ENCODE results near the gene USP10. TPM values are rescaled to one million over a fixed set of nuclear protein-coding genes. Genes with fewer than 3 reads are reported as not detected.

Gene USP10
- total RNA-seq, 1 experiment from 2014 or later = 203 TPM

DNA sequence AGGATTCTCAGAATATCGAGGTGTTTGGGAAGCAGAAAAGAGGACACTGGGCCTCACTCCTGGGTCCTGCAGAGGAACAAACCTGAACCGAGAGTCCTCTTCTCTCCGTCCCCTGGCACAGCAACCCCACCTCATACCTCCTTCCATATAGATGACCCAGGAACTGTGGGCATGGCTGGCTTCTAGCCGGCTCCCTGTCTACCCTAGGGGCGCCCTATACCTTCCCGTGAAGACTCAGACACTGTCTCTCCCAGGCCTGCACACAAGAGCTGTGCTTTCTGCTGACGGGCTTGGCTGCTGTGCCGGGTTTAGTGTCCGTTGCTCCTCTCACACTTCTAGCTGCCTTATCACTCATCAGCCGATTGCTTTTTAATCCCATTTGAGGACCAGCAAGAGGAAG is 73.5 kb downstream of the USP10 start:
- Histone ChIP-seq H2AK5ac (ENCODE audit: insufficient read length, low read length) (no peak overlapping the region), H4K8ac (replicated peaks; ENCODE audit: insufficient read length, low read depth, low read length) (no peak overlapping the region), H4K20me1 (ENCODE audit: control insufficient read depth, insufficient read depth, insufficient read length) (no peaks in the 10 kb centered on the region), H3K23me2 (ENCODE audit: insufficient read length, low read depth, low read length, poor library complexity, severe bottlenecking) (no peaks in the 10 kb centered on the region), H3K23ac (ENCODE audit: insufficient read length, low read depth, low read length) (no peak overlapping the region), H3K4ac (ENCODE audit: low read depth, low read length) (no peak overlapping the region), H2BK15ac (ENCODE audit: low read depth, low read length) (no peak overlapping the region), H3K9ac (ENCODE audit: extremely low read depth, insufficient read length, low read length) (no peak overlapping the region), H3K56ac (ENCODE audit: insufficient read length, low read depth, low read length) (no peak overlapping the region), H4K5ac (ENCODE audit: insufficient read length, low read depth, low read length) (no peak overlapping the region), H3K79me2 (ENCODE audit: insufficient read depth, low read length) (no peaks in the 10 kb centered on the region), H2BK20ac (ENCODE audit: low read depth, low read length, poor library complexity, severe bottlenecking) (no peak overlapping the region), H3K18ac (ENCODE audit: insufficient read length, low read depth, low read length) (no peak overlapping the region), H3K14ac (ENCODE audit: insufficient read depth, low read length) (no peak overlapping the region), H4K91ac (ENCODE audit: insufficient read length, low read depth, low read length) (no peak overlapping the region), H2BK5ac (ENCODE audit: insufficient read length, low read length) (no peak overlapping the region), H2BK120ac (ENCODE audit: low read depth, low read length, poor library complexity, severe bottlenecking) (no peak overlapping the region), H3T11ph (ENCODE audit: low read length) (no peak overlapping the region), H2AFZ (ENCODE audit: low read length) (no peak overlapping the region), H3K4me1 (ENCODE audit: insufficient read depth, low read length) (no peaks in the 10 kb centered on the region), H3K4me2 (ENCODE audit: insufficient read depth, insufficient read length, low read length) (no peak overlapping the region), H3K79me1 (ENCODE audit: insufficient read depth, low read depth, low read length, poor library complexity, severe bottlenecking) (no peaks in the 10 kb centered on the region), H2BK12ac (ENCODE audit: insufficient read length, low read depth, low read length) (no peak overlapping the region), H3K9me3 (ENCODE audit: control insufficient read depth, low read depth, low read length) (no peaks in the 10 kb centered on the region), H3K27ac (ENCODE audit: insufficient read length, low read depth, low read length) (no peak overlapping the region), H3K27me3 (ENCODE audit: insufficient read depth, low read length) (no peaks in the 10 kb centered on the region)
- Mint-ChIP-seq H3K27ac (no peak overlapping the region), H3K9me3 (no peaks in the 10 kb centered on the region; a peak in 1 of 5 replicates), H3K36me3 (ENCODE audit: insufficient read depth in 1 of 3, low read depth in 3 of 3) (peaks cover 59 to 93% (median 81%) of the 10 kb centered on the region in 3 experiments), H3K27me3 (ENCODE audit: low read depth) (no peaks in the 10 kb centered on the region), H3K4me3 (no peak overlapping the region), H3K4me1 (no peaks in the 10 kb centered on the region)
- TF ChIP-seq, protein P1, sequence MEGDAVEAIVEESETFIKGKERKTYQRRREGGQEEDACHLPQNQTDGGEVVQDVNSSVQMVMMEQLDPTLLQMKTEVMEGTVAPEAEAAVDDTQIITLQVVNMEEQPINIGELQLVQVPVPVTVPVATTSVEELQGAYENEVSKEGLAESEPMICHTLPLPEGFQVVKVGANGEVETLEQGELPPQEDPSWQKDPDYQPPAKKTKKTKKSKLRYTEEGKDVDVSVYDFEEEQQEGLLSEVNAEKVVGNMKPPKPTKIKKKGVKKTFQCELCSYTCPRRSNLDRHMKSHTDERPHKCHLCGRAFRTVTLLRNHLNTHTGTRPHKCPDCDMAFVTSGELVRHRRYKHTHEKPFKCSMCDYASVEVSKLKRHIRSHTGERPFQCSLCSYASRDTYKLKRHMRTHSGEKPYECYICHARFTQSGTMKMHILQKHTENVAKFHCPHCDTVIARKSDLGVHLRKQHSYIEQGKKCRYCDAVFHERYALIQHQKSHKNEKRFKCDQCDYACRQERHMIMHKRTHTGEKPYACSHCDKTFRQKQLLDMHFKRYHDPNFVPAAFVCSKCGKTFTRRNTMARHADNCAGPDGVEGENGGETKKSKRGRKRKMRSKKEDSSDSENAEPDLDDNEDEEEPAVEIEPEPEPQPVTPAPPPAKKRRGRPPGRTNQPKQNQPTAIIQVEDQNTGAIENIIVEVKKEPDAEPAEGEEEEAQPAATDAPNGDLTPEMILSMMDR (conservative IDR thresholded peaks at IDR 0.05) = 0 out of 3 replicates have a peak, but pooled peaks have one; percentile 20
- no CpG with 5 or more reads among the region's 10 CpGs for WGBS (ENCODE audit: extremely low coverage, insufficient read length, low lambda C conversion rate)
- no peak for DNase-seq

Data from H9 (cell line).